Activated CD4-positive, alpha-beta memory T cell treated with anti-CD3 and anti-CD28 coated beads, Interleukin-2, amount 10 ng/mL, durations not matched to agents 7 days and 5 days (primary cell): ENCODE measurements around the gene MNS1. TPM values are rescaled to one million over a fixed set of nuclear protein-coding genes. Genes with fewer than 3 reads are reported as not detected.

Experiments used
- CTCF ChIA-PET: fragments of 350-600 bp; sonication (Branson Sonifier 250); formaldehyde crosslinking; loops from one replicate; lab custom pipeline; 2021; ENCODE audit warnings: antibody characterized with exemption, inconsistent platforms; lab: Charles Lee
- POLR2A ChIA-PET: fragments of 350-600 bp; sonication (Branson Sonifier 250); formaldehyde crosslinking; loops from one replicate; lab custom pipeline; 2021; ENCODE audit warnings: antibody characterized with exemption; lab: Charles Lee
- DNase-seq: peaks from one replicate; pipeline ENCODE4 v3.0.0-alpha.2; 2020
- H3K27ac Mint-ChIP-seq: one replicate; pipeline ENCODE4 v1.8.0; 2021; ENCODE audit warnings: mild to moderate bottlenecking, mixed read lengths
- H3K27me3 Mint-ChIP-seq: one replicate; pipeline ENCODE4 v1.8.0; 2021; ENCODE audit warnings: mixed read lengths
- H3K36me3 Mint-ChIP-seq: one replicate; pipeline ENCODE4 v1.8.0; 2021; ENCODE audit warnings: low read depth, mixed read lengths
- H3K4me1 Mint-ChIP-seq: one replicate; pipeline ENCODE4 v1.8.0; 2021; ENCODE audit warnings: mixed read lengths
- H3K4me3 Mint-ChIP-seq: one replicate; pipeline ENCODE4 v1.8.0; 2021; ENCODE audit warnings: mild to moderate bottlenecking, mixed read lengths
- H3K9me3 Mint-ChIP-seq: one replicate; pipeline ENCODE4 v1.8.0; 2021; ENCODE audit warnings: mixed read lengths
- total RNA-seq, 2 experiments: library from RNA; stranded (reverse); gene quantifications; one replicate each; pipeline ENCODE4 v1.2.3, GENCODE V29; 2021

MNS1 gene
- total RNA-seq, 2 experiments from 2014 or later = not detected

- DNase-seq = no peak
- H3K27me3 Mint-ChIP-seq = peaks cover 5% of the 10 kb centered on the region
- H3K36me3 Mint-ChIP-seq = no peaks in the 10 kb centered on the region
- CTCF ChIA-PET = no interaction called here
- H3K27ac Mint-ChIP-seq = no peak overlapping the region
- peaks cover 9% of the 10 kb centered on the region for H3K4me1 Mint-ChIP-seq
- POLR2A ChIA-PET = no interaction called here
- no peak overlapping the region for H3K4me3 Mint-ChIP-seq
- no peaks in the 10 kb centered on the region for H3K9me3 Mint-ChIP-seq
Measured at GRCh38 chr15:56473017-56473416, 8.1 kb upstream of the MNS1 start.

DNA sequence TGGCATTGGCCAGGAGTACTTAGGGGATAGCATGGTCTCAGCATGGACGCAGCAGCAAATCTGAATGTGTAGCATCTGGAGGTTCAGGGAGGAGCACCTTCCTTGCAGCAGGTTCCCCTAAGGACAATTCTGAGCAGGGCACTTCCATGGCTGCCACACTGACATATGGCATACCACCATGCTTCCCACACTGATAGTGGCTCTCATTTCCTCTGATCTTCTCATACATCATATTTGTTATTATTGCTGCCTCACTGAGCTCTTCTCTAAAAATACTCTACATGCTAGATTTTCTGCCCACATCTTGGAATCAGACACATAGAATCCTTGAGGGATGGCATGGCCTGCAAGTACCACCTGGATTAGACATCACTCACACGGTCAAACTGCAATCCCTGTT is 7.3 kb upstream of the MNS1 start:
- CTCF ChIA-PET = no interaction called here

DNA sequence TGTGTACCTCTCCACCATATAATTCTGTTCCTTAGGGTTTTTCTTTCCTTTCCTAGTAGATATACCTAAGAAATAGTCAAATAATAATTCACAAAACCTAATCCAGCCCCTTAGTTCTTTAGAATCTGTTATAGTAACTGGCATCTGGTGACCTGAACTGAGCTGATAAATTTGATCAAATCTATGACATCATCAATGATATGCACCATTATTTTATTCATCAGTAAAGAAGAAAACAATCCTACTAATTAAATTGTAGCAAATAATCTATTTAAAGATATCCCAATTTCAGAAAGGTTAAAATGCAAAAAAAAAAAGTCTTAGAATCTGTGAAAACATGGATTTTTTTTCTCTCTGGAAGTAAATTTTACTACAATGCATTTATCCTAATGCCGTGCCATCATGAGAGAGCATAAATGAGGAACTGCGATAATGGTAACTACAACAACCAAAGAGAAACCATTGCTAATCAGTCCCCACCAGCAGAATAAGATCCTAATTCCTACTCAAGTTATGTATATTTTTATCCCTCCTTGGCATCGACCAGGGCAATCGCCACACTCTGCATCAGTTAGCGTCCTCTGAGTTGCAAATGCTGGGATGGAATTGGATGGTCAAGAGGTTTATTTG is 6.6 kb upstream of the MNS1 start:
- Mint-ChIP-seq H3K9me3 (no peaks in the 10 kb centered on the region), H3K27me3 (peaks cover 4% of the 10 kb centered on the region), H3K36me3 (no peaks in the 10 kb centered on the region), H3K27ac (no peak overlapping the region), H3K4me3 (no peak overlapping the region), H3K4me1 (peaks cover 10% of the 10 kb centered on the region)
- POLR2A ChIA-PET = no interaction called here
- CTCF ChIA-PET = no interaction called here
- DNase-seq = no peak

More for the DNA sequence above, 7.3 kb upstream of the MNS1 start:
- POLR2A ChIA-PET = no interaction called here
- no peaks in the 10 kb centered on the region for H3K36me3 Mint-ChIP-seq
- peaks cover 4% of the 10 kb centered on the region for H3K27me3 Mint-ChIP-seq
- no peak overlapping the region for H3K4me3 Mint-ChIP-seq
- peaks cover 10% of the 10 kb centered on the region for H3K4me1 Mint-ChIP-seq
- H3K27ac Mint-ChIP-seq = no peak overlapping the region
- no peaks in the 10 kb centered on the region for H3K9me3 Mint-ChIP-seq
- no peak for DNase-seq

- ChIA-PET POLR2A (no interaction called here), CTCF (no interaction called here)
- H3K4me1 Mint-ChIP-seq = peaks cover 23% of the 10 kb centered on the region
Measured at GRCh38 chr15:56469483-56469882, 4.5 kb upstream of the MNS1 start.

DNA sequence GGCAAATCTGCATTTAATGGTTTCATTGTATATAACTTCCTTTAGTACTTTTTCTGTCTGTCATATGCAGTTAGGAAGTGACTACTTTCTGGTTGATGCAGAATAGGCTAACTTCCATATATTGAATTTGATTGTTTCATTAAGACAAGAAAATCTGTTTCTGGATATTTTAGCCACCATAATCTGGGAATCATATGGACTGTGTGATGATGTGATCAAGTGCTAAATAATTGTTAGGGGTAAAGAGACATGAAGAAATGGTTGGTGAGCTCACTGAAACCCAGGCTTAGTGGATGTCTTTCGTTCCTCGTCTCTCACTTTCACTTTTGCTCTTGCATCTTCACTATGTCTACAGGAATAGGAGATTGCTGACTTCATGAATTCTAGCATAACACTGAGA is 3.5 kb upstream of the MNS1 start:
- Mint-ChIP-seq H3K36me3 (no peaks in the 10 kb centered on the region), H3K27me3 (peaks cover 20% of the 10 kb centered on the region), H3K4me3 (peak overlapping the region; percentile 68), H3K4me1 (peaks cover 25% of the 10 kb centered on the region), H3K9me3 (no peaks in the 10 kb centered on the region), H3K27ac (no peak overlapping the region)
- CTCF ChIA-PET = no interaction called here
- DNase-seq = no peak
- POLR2A ChIA-PET = interaction anchor here (0.6 kb wide), 1 partner anchor 8 kb away, joined by 4 read pairs; no protein-coding TSS in a partner anchor

More at GRCh38 chr15:56469483-56469882, 4.5 kb upstream of the MNS1 start:
- no peak overlapping the region for H3K4me3 Mint-ChIP-seq
- no peaks in the 10 kb centered on the region for H3K9me3 Mint-ChIP-seq
- peaks cover 17% of the 10 kb centered on the region for H3K27me3 Mint-ChIP-seq
- DNase-seq = no peak
- no peak overlapping the region for H3K27ac Mint-ChIP-seq
- no peaks in the 10 kb centered on the region for H3K36me3 Mint-ChIP-seq

DNA sequence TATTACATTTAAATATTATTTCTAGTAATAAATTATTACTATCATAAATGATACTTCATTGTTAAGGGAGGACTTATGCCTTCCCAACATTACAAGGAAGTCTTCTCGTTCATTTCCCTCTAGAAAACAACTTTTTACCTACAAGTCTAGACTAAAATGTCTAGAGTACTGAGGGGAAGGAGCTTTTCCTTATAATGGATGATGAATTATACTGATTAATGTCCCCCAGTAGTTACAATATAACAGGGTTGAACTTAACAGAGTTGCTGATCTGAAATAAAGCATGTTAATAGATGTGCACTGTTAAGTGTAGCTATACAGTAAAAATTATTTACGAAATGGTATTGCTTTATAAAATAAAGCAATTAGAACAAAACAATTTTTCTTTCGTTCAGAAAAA is 2.7 kb upstream of the MNS1 start:
- CTCF ChIA-PET = no interaction called here

DNA sequence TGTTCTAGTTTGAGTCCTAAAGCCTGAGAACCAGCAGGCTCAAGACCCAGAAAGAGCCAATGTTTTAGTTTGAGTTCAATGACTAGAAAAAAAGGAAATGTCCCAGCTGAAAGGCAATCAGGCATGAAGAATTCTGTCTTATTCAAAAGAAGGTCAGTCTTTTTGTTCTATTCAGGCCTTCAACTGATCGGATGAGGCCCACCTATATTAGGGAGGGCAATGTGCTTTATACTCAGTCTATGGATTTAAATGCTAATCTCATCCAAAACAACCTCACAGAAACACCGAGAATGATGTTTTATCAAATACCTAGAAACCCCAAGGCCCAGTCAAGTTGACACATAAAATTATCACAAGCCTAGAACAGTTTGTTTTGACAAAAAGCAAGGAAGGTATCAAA is 4.0 kb downstream of the MNS1 start:
- H3K9me3 Mint-ChIP-seq = no peaks in the 10 kb centered on the region
- H3K4me1 Mint-ChIP-seq = peaks cover 14% of the 10 kb centered on the region
- no peaks in the 10 kb centered on the region for H3K36me3 Mint-ChIP-seq
- DNase-seq = no peak
- POLR2A ChIA-PET = no interaction called here
- peaks cover 23% of the 10 kb centered on the region for H3K27me3 Mint-ChIP-seq
- CTCF ChIA-PET = no interaction called here
- H3K27ac Mint-ChIP-seq = no peak overlapping the region
- H3K4me3 Mint-ChIP-seq = no peak overlapping the region

More for the DNA sequence above, 2.7 kb upstream of the MNS1 start:
- Mint-ChIP-seq H3K27me3 (peaks cover 19% of the 10 kb centered on the region), H3K36me3 (no peaks in the 10 kb centered on the region), H3K4me1 (peaks cover 25% of the 10 kb centered on the region), H3K4me3 (no peak overlapping the region), H3K9me3 (no peaks in the 10 kb centered on the region), H3K27ac (no peak overlapping the region)
- POLR2A ChIA-PET = interaction anchor here (0.6 kb wide), 1 partner anchor 9 kb away, joined by 4 read pairs; no protein-coding TSS in a partner anchor
- DNase-seq = no peak

DNA sequence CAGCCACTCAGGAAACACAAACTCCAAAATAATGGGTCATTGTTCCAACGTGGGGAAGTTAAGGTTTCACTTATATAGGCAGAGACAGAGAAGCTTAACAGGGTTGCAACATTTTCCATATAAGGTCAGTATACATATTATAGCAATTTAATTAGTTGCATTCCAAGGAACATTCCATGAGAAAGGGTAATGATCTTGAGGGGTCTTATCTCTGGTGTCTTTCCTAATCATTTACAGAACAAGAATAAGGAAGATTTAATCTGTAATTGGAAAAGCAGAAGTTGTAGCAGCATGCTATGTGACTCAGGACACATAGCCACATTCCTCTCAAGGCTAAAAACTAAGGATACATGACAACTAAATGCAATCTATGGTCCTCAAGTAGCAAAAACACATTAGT is 4.9 kb downstream of the MNS1 start:
- no peak overlapping the region for H3K27ac Mint-ChIP-seq
- no peak for DNase-seq
- peaks cover 8% of the 10 kb centered on the region for H3K4me1 Mint-ChIP-seq
- no peaks in the 10 kb centered on the region for H3K9me3 Mint-ChIP-seq
- H3K36me3 Mint-ChIP-seq = no peaks in the 10 kb centered on the region
- no peak overlapping the region for H3K4me3 Mint-ChIP-seq
- POLR2A ChIA-PET = no interaction called here
- peaks cover 20% of the 10 kb centered on the region for H3K27me3 Mint-ChIP-seq
- CTCF ChIA-PET = no interaction called here

- H3K27me3 Mint-ChIP-seq = peaks cover 12% of the 10 kb centered on the region
- no peak for DNase-seq
- no peaks in the 10 kb centered on the region for H3K9me3 Mint-ChIP-seq
- POLR2A ChIA-PET = no interaction called here
- no peak overlapping the region for H3K27ac Mint-ChIP-seq
- H3K4me1 Mint-ChIP-seq = no peaks in the 10 kb centered on the region
- CTCF ChIA-PET = no interaction called here
- H3K36me3 Mint-ChIP-seq = no peaks in the 10 kb centered on the region
- no peak overlapping the region for H3K4me3 Mint-ChIP-seq
Measured at GRCh38 chr15:56459096-56459495, 5.8 kb downstream of the MNS1 start.

GRCh38 chr15:56456229-56456628 is 8.7 kb downstream of the MNS1 start:
- H3K9me3 Mint-ChIP-seq = no peaks in the 10 kb centered on the region

DNA sequence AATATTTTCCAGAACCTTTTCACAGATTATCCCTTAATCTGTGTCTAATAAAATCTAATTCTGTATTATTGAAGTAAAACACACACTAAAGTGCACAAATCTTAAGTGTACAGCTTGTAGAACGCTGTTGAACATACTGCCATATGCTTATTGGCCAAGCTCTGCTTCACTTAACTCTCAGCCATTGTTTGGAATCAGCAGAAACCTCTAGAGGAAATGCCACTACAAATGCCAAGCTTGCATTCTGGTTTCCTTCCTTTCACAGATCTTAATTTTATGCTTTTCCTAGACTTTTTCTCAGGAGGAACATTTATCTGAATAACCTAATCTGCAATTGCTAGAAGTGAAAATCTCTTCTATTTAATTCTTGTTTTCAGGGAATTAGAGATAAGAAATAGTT is 10.1 kb downstream of the MNS1 start:
- Mint-ChIP-seq H3K9me3 (no peaks in the 10 kb centered on the region), H3K4me1 (no peaks in the 10 kb centered on the region), H3K36me3 (no peaks in the 10 kb centered on the region), H3K27me3 (peaks cover 9% of the 10 kb centered on the region), H3K4me3 (no peak overlapping the region), H3K27ac (no peak overlapping the region)
- DNase-seq = no peak
- POLR2A ChIA-PET = no interaction called here
- CTCF ChIA-PET = no interaction called here

More at GRCh38 chr15:56456229-56456628, 8.7 kb downstream of the MNS1 start:
- H3K36me3 Mint-ChIP-seq = no peaks in the 10 kb centered on the region
- ChIA-PET POLR2A (no interaction called here), CTCF (no interaction called here)
- H3K27me3 Mint-ChIP-seq = peaks cover 5% of the 10 kb centered on the region
- no peak overlapping the region for H3K27ac Mint-ChIP-seq
- DNase-seq = no peak
- H3K4me3 Mint-ChIP-seq = no peak overlapping the region
- no peaks in the 10 kb centered on the region for H3K4me1 Mint-ChIP-seq

DNA sequence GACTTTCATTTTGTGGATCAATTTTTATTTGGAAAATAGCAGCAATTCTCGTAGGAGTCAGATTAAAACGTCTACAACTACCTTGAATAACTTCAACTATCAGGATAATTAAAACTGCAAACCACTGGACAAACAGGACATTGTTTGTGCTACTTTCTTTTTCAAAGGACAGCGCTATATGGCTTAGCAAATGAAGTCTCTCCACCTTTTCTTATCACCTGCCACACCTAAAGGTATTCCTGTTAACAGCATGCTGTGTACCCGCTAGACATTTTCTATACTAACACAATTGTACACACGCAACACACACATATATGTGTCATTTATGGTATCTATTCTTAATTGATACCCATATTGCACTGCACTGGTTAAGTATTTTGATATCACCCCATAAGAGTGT is 19.2 kb downstream of the MNS1 start:
- Mint-ChIP-seq H3K27ac (no peak overlapping the region), H3K36me3 (no peaks in the 10 kb centered on the region), H3K4me3 (no peak overlapping the region), H3K27me3 (peaks cover 12% of the 10 kb centered on the region), H3K9me3 (no peaks in the 10 kb centered on the region), H3K4me1 (no peaks in the 10 kb centered on the region)
- ChIA-PET CTCF (no interaction called here), POLR2A (no interaction called here)
- no peak for DNase-seq

- CTCF ChIA-PET = no interaction called here
Measured at GRCh38 chr15:56442354-56442753, 22.6 kb downstream of the MNS1 start.

GRCh38 chr15:56440214-56440770 is 24.6 kb downstream of the MNS1 start:
- Mint-ChIP-seq H3K4me3 (no peak overlapping the region), H3K27me3 (peaks cover 26% of the 10 kb centered on the region), H3K9me3 (no peaks in the 10 kb centered on the region), H3K4me1 (no peaks in the 10 kb centered on the region), H3K27ac (no peak overlapping the region), H3K36me3 (no peaks in the 10 kb centered on the region)
- DNase-seq = no peak
- ChIA-PET CTCF (no interaction called here), POLR2A (no interaction called here)

More at GRCh38 chr15:56442354-56442753, 22.6 kb downstream of the MNS1 start:
- no peaks in the 10 kb centered on the region for H3K36me3 Mint-ChIP-seq
- no peak for DNase-seq
- POLR2A ChIA-PET = no interaction called here
- no peaks in the 10 kb centered on the region for H3K4me1 Mint-ChIP-seq
- H3K27me3 Mint-ChIP-seq = peaks cover 18% of the 10 kb centered on the region
- H3K4me3 Mint-ChIP-seq = no peak overlapping the region
- H3K27ac Mint-ChIP-seq = no peak overlapping the region
- no peaks in the 10 kb centered on the region for H3K9me3 Mint-ChIP-seq
